HCT116 (cell line): Measurements from ENCODE around the gene MCTP2.

Experiments used
- CTCF ChIP-seq, 3 experiments: fragments of 200-600 bp in 1 of 3; sonication (generic) in 1 of 3; IDR thresholded peaks in 2 of 3; conservative IDR thresholded peaks in 1 of 3; 2 replicates each; pipeline ENCODE4 v1.5.1; 2012 to 2017; ENCODE audit warnings: low read depth in 2 of 3, low read length in 2 of 3, antibody characterized with exemption in 1 of 3, borderline replicate concordance in 1 of 3, control low read depth in 1 of 3, mild to moderate bottlenecking in 1 of 3, mixed read lengths in 1 of 3, mixed run types in 1 of 3, moderate library complexity in 1 of 3; ENCODE audit not compliant: insufficient read depth in 1 of 3
- FOSL1 ChIP-seq: IDR thresholded peaks from 2 replicates; pipeline ENCODE4 v1.6.1; 2012; ENCODE audit warnings: low read depth
- POLR2A ChIP-seq: IDR thresholded peaks from 2 replicates; pipeline ENCODE4 v1.7.0; 2011; ENCODE audit warnings: borderline replicate concordance; ENCODE audit not compliant: insufficient read depth, insufficient read length; ENCODE audit errors: extremely low read depth
- POLR2AphosphoS5 ChIP-seq: IDR thresholded peaks from 2 replicates; pipeline ENCODE4 v1.6.1; 2011; ENCODE audit warnings: mild to moderate bottlenecking, low read depth, low read length, moderate library complexity
- SIN3A ChIP-seq: IDR thresholded peaks from 2 replicates; pipeline ENCODE4 v1.6.1; 2012; ENCODE audit warnings: low read depth
- TCF7L2 ChIP-seq: IDR thresholded peaks from 2 replicates; pipeline ENCODE4 v1.7.0; 2011; ENCODE audit warnings: borderline replicate concordance, inconsistent platforms; ENCODE audit not compliant: insufficient read depth, insufficient read length; ENCODE audit errors: extremely low read depth
- YY1 ChIP-seq: IDR thresholded peaks from 2 replicates; pipeline ENCODE4 v1.6.1; 2011; ENCODE audit warnings: low read length, low read depth, moderate library complexity, mild to moderate bottlenecking; ENCODE audit not compliant: insufficient replicate concordance; ENCODE audit errors: extremely low read depth
- TF ChIP-seq, protein P1 (sequence below): IDR thresholded peaks from 2 replicates; pipeline ENCODE4 v1.6.1; 2012
- TF ChIP-seq, protein P2 (sequence below): IDR thresholded peaks from 2 replicates; pipeline ENCODE4 v1.6.1; 2012; ENCODE audit warnings: low read depth

GRCh38 chr15:94348084-94348483, 116.7 kb downstream of the MCTP2 start:
- TF ChIP-seq TCF7L2 (no peak), CTCF (IDR thresholded peaks at IDR 0.05 in 2 of 3, conservative IDR thresholded peaks at IDR 0.05 in 1 of 3; ENCODE audit: borderline replicate concordance in 1 of 3, insufficient read depth in 1 of 3, low read depth in 2 of 3, low read length in 2 of 3) (no peak), POLR2A (no peak), SIN3A (no peak), POLR2AphosphoS5 (no peak), FOSL1 (no peak), YY1 (no peak)
- TF ChIP-seq, protein P1, sequence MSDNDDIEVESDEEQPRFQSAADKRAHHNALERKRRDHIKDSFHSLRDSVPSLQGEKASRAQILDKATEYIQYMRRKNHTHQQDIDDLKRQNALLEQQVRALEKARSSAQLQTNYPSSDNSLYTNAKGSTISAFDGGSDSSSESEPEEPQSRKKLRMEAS: no peak
- TF ChIP-seq, protein P2, sequence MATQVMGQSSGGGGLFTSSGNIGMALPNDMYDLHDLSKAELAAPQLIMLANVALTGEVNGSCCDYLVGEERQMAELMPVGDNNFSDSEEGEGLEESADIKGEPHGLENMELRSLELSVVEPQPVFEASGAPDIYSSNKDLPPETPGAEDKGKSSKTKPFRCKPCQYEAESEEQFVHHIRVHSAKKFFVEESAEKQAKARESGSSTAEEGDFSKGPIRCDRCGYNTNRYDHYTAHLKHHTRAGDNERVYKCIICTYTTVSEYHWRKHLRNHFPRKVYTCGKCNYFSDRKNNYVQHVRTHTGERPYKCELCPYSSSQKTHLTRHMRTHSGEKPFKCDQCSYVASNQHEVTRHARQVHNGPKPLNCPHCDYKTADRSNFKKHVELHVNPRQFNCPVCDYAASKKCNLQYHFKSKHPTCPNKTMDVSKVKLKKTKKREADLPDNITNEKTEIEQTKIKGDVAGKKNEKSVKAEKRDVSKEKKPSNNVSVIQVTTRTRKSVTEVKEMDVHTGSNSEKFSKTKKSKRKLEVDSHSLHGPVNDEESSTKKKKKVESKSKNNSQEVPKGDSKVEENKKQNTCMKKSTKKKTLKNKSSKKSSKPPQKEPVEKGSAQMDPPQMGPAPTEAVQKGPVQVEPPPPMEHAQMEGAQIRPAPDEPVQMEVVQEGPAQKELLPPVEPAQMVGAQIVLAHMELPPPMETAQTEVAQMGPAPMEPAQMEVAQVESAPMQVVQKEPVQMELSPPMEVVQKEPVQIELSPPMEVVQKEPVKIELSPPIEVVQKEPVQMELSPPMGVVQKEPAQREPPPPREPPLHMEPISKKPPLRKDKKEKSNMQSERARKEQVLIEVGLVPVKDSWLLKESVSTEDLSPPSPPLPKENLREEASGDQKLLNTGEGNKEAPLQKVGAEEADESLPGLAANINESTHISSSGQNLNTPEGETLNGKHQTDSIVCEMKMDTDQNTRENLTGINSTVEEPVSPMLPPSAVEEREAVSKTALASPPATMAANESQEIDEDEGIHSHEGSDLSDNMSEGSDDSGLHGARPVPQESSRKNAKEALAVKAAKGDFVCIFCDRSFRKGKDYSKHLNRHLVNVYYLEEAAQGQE: no peak
